Measurements from ENCODE around the gene ICA1. TPM values are rescaled to one million over a fixed set of nuclear protein-coding genes. Genes with fewer than 3 reads are reported as not detected.

Gene ICA1
- total RNA-seq, 1 donor from 2014 or later, result 49.8 TPM

DNA sequence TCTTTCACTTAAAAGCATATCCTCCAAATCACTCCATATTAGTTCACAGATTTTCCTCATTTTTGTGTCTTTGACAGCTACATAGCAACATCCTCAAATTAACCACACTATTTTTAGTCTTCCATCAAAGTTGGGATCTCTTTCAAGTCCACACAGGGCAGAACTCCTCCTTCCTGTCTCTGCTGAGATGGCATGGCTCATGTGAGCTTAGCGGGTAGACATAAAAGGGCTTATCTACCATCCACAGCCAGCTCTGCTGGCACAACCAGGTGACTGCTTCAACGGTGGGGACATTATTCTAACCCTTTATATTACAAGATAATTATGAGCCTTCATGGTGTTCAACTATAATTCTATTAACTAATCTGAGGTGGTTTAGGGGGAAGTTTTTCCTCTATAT is 35.5 kb downstream of the ICA1 start:
- no peak for DNase-seq

DNA sequence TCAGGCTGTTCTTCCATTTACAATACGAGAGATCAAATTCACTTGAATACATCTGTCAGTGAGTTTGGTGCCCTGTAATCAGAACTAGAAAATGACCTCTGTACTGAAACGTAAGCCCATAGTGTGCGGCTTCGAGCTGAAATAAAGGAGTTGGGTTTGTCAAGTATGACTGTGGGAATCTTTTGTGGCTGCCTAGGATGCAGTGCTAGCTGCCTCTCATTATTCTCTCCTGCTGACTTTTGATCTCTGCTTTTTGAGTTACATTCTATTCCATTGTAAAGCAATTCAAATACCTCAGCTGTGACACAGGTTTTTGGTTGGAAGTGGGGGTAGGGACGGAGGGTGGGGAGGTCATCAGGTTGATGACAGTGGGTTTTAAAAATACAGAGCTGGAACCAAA is 40.4 kb downstream of the ICA1 start:
- no peak for DNase-seq

- no peak for DNase-seq
Observed at GRCh38 chr7:8221101-8221495, 40.9 kb downstream of the ICA1 start.

- DNase-seq, result no peak
Observed at GRCh38 chr7:8220376-8221100, 41.4 kb downstream of the ICA1 start.

- DNase-seq, result no peak
Observed at GRCh38 chr7:8217200-8218068, 44.5 kb downstream of the ICA1 start.

GRCh38 chr7:8216334-8216690 is 45.7 kb downstream of the ICA1 start:
- DNase-seq, result no peak

- no peak for DNase-seq
Observed at GRCh38 chr7:8215648-8216333, 46.2 kb downstream of the ICA1 start.

GRCh38 chr7:8214244-8214824 is 47.6 kb downstream of the ICA1 start:
- DNase-seq, result no peak

DNA sequence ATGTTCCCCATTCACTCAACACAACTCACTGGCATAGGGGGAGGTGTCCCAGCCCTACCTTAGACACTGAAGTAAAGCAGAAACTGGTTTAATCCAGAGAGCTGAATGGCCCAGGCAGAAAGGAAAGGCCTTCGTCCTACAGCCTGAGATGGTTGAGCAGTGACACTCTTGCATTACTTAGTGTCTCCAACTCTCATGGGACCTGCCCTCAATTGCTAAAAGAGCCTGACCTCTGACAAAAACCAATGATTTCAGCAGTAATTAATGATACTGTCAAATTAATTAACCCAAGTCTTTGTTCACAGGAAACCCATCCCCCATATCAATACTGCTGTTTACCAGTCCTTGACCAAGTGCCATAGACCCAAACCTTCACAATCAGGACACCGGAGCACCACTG is 48.6 kb downstream of the ICA1 start:
- DNase-seq, result no peak

- no peak for DNase-seq
Observed at GRCh38 chr7:8212638-8213037, 49.3 kb downstream of the ICA1 start.

DNA sequence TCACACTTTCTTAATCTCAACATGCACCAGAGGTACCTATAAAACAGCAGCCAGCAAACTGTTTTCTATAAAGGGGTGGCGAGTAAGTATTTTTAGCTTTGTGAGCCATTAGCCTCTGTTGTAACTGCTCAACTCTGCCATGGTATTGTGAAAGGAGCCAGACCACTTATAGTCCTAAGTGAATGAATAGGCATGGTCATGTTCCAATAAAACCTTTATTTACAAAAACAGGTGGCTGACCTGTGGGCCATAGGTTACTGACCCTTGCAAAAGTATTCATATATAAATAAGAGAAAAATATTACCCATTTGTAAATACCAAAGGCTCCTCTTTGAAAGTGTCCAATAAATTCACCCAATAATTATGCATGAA is 50.3 kb downstream of the ICA1 start:
- no peak for DNase-seq

- DNase-seq, result no peak
Observed at GRCh38 chr7:8210845-8211724, 50.9 kb downstream of the ICA1 start.

DNA sequence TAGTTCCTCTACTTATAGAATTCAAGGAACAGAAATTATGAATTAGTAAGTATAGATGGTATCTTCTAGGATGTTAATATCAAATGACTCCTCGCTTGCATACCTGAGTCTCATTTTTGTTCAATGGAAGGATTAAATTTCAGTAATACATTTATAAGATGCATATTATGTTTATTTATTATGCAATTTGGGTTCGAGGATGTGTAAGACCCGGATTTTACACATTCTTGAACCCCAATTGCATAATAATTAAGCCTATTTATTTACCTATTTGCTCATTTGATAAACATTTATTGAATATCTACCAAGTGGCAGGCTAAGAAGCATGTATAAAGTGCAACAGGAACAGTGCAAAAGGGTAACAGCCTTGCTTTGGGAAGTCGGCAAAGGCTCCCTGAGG is 52.6 kb downstream of the ICA1 start:
- DNase-seq, result no peak

- DNase-seq, result no peak
Observed at GRCh38 chr7:8208816-8209215, 53.2 kb downstream of the ICA1 start.

GRCh38 chr7:8206956-8207355 is 55.0 kb downstream of the ICA1 start:
- DNase-seq, result no peak

DNA sequence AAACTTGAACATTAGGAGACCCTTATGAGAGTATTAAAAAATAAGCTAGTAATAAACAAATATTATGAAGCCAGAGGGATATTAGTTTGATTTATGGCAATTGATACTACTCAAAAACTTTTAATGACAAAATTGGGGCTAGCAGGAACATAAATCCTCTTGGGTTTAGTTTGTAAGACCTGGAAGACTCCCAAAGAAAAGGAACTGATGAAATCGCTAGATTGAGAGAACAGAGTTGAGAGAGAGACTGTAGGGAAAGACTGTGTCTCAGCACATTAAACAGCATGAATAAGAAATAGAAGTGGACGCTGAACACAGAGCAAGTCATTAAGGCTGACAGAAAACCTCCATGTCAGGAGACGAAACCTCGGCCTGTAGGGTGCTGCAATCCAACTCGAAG is 56.4 kb downstream of the ICA1 start:
- DNase-seq, result no peak

DNA sequence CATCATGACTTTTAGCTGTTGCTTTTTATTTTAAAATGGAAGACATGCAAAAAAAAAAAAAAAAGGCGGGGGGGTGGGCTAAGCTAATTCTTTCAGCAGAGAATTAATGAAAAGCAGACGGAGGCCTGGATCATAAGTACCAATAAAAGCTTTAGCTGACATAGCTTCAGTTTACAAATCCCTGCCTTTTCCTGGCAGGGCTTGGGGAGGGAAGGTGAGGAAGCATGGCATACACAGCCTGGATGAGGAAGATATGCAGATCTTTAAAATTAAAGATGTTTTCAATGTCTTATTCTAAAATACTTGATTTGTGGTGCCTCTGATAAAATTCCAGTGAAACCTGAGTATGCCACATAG is 57.0 kb downstream of the ICA1 start:
- no peak for DNase-seq

- no peak for DNase-seq
Observed at GRCh38 chr7:8204339-8205030, 57.5 kb downstream of the ICA1 start.

DNA sequence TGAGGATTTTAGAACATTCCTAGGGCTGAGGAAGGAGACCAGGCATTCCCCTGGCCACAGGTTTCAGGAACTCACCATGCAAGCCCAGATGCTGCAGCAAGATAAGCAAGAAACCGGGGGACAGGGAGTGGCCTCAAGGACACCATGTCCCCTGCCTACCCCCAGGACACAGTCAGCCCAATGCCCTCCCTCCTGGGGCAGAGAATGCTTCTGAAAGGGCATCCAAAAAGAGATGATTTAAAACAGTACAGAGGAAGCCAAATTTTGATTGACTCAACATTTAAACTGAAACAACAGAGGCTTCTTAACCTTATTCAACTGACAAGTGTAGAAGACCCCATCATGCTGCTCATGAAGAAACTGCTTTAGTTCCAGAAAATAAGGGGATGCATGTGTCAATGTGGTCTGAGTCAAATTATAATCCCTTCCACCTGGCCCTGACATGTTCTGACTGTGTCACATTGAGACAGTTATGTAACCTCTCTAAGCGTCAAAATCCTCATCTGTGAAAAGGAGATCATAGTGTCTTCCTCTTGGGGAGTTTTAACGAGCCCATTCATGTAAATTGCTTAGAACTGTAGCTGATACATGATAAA is 60.0 kb downstream of the ICA1 start:
- DNase-seq, result no peak

DNA sequence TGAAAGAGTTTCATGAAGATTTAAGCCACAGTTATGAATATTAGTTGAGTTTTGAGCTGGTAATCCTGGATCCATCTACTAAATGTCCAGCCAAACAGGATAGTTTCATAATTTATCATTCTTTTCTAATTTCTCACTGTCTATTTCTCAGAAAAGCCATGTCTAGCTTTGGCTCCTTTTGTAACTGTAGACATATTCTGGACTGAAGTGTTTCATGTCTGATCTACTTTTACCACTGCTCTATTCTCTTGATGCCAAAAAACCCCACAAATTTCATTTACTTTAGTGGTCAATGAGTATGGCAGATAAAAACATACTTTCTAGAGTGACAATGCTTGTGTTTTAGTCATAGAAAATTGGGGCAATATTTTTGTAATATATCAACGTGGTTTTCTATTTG is 61.2 kb downstream of the ICA1 start:
- DNase-seq, result no peak

- no peak for DNase-seq
Observed at GRCh38 chr7:8200316-8200715, 61.7 kb downstream of the ICA1 start.

All from occipital lobe (tissue), 2 donors.